ENCODE data around the gene FASN.

The FASN gene

DNA sequence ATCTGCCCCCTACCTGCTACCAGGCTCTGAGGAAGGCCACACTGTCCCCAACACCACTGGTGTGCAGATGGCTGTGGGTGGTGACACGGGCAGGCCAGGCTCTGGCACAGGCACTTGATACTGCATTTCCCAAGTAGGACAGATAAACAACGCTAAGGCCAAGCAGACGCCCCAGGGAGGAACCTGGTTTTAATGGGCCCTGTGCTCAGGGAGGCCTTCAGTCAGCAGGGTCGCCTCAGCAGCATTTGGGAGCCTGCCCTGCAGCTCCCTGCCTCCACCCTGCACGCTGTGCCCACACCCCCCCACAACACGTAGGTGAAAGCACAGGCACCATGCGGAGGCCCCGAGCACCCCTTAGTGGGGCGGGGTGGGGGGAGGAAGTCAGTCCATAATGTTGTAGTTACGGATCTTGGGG, 3.3 kb upstream of the FASN start:
- Histone ChIP-seq H3K4me3 (ENCODE audit: low read depth, low read length) (no peak overlapping the region), H3K27me3 (no peaks in the 10 kb centered on the region), H3K9me3 (peaks cover 4% of the 10 kb centered on the region; the same call in 1 of the 2 replicates), H3K36me3 (peaks cover 25% of the 10 kb centered on the region), H3K4me1 (peaks cover 39% of the 10 kb centered on the region)
- peak; percentile 55 for DNase-seq
- TF ChIP-seq, protein P1, sequence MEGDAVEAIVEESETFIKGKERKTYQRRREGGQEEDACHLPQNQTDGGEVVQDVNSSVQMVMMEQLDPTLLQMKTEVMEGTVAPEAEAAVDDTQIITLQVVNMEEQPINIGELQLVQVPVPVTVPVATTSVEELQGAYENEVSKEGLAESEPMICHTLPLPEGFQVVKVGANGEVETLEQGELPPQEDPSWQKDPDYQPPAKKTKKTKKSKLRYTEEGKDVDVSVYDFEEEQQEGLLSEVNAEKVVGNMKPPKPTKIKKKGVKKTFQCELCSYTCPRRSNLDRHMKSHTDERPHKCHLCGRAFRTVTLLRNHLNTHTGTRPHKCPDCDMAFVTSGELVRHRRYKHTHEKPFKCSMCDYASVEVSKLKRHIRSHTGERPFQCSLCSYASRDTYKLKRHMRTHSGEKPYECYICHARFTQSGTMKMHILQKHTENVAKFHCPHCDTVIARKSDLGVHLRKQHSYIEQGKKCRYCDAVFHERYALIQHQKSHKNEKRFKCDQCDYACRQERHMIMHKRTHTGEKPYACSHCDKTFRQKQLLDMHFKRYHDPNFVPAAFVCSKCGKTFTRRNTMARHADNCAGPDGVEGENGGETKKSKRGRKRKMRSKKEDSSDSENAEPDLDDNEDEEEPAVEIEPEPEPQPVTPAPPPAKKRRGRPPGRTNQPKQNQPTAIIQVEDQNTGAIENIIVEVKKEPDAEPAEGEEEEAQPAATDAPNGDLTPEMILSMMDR (IDR thresholded peaks at IDR 0.05; ENCODE audit: low read depth, low read length) = no peak

DNA sequence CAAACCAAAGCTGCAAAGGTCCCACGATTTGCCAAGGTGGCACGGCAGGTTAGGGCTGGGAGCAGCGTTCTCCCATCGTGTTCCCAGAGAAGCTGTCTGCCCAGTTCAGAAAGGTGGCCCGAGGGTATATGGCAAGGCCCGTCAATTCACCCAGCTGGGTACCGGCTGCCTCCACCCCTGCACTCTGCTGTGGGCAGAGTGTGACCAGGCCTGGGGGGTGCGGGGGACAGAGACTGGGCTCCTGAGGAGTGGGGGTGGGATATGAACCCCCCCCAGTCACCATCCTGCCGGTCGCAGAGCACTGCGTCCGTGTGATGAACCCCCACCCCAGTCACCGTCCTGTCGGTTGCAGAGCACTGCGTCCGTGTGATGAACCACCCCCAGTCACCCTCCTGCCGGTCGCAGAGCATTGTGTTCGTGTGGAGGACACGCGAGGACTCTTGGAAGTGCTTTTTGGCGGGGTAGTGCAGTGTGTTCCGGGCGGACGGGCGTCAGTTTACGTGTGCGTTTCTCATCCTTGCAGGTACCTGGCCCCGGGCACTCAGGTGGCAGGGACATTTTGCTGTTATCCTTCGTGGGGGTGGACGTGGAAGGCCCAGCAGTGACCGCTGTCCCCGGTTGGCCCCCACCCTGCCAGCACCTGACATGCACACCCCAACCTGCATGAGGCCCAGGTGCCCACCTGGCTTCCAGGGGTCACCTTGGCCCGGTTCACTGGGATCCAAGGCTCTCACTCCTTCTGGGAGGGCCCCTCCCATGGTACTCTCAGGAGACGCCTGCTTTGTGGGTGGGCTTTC, 2.7 kb upstream of the FASN start:
- peaks cover 32% of the 10 kb centered on the region for H3K4me1 ChIP-seq
- TF ChIP-seq, protein P1 (IDR thresholded peaks at IDR 0.05; ENCODE audit: low read depth, low read length) = no peak
- no peak overlapping the region for H3K4me3 ChIP-seq (ENCODE audit: low read depth, low read length)

DNA sequence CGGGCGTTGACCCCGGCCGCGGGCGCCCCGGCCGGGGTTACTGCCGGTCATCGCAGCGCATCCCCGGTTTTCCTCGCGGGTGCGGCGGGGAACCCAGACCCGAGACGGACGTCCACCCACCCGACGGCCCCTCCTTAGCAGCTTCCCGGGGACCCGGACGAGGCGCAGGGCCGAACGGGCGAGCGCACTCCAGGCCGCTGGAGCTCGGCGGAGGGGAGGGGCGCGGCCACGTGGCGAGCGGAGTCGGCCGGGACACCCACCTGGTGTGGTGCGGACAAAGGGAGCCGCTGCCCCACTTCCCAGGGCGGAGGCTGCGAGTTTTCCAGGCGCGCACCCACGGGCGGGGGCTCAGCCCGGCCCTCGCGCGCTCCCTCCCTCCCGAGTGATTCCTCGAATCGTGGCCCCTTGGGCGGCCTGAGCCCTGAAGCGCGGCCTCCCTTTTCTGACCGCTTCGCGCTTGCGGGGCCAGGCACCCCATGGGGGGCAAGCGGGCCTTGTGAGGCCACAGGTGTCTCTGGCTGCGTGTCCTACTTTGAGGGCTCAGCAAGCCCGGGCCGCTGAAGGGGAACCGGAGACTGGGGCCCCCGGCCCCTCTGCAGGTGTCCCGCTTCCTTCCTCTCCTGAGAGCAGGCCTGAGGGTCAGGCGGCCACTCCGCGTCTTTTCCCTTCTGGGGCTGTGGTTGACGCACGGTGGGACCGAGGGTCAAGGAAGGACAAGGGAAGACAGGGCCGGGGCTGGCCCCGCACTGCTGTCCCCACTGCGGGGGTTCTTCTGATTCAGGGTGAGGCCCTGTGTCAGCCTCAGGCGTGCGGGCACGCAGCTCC, 1.1 kb upstream of the FASN start:
- Histone ChIP-seq H3K4me1 (peaks cover 28% of the 10 kb centered on the region), H3K27me3 (no peaks in the 10 kb centered on the region), H3K4me3 (ENCODE audit: low read depth, low read length) (peak overlapping the region; percentile 51), H3K36me3 (peaks cover 43% of the 10 kb centered on the region), H3K9me3 (peaks cover 4% of the 10 kb centered on the region; the same call in 1 of the 2 replicates)
- DNase-seq = no peak
- TF ChIP-seq, protein P1 (IDR thresholded peaks at IDR 0.05; ENCODE audit: low read depth, low read length) = no peak

More for the DNA sequence above, 2.7 kb upstream of the FASN start:
- peaks cover 4% of the 10 kb centered on the region; the same call in 1 of the 2 replicates for H3K9me3 ChIP-seq
- H3K36me3 ChIP-seq = peaks cover 31% of the 10 kb centered on the region
- H3K27me3 ChIP-seq = no peaks in the 10 kb centered on the region
- DNase-seq = peak; percentile 22

DNA sequence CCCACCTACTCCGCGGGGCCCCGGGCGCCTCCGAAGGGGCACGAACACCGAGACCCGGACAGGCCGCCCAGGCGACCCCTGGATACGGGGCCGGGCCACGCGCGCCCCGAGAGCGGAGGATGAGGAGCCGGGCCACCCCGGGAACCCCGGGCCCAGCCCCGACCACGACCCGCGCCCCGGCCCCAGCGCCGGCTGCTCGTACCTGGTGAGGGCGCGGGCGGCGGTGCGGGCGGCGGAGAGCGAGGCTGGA, 192 bp downstream of the FASN start:
- H3K27me3 ChIP-seq = no peaks in the 10 kb centered on the region
- H3K4me1 ChIP-seq = peaks cover 21% of the 10 kb centered on the region
- TF ChIP-seq, protein P1 (IDR thresholded peaks at IDR 0.05; ENCODE audit: low read depth, low read length) = no peak
- H3K4me3 ChIP-seq (ENCODE audit: low read depth, low read length) = peak overlapping the region; percentile 89
- no peak for DNase-seq
- H3K36me3 ChIP-seq = peaks cover 55% of the 10 kb centered on the region
- H3K9me3 ChIP-seq = peaks cover 4% of the 10 kb centered on the region; the same call in 1 of the 2 replicates

DNA sequence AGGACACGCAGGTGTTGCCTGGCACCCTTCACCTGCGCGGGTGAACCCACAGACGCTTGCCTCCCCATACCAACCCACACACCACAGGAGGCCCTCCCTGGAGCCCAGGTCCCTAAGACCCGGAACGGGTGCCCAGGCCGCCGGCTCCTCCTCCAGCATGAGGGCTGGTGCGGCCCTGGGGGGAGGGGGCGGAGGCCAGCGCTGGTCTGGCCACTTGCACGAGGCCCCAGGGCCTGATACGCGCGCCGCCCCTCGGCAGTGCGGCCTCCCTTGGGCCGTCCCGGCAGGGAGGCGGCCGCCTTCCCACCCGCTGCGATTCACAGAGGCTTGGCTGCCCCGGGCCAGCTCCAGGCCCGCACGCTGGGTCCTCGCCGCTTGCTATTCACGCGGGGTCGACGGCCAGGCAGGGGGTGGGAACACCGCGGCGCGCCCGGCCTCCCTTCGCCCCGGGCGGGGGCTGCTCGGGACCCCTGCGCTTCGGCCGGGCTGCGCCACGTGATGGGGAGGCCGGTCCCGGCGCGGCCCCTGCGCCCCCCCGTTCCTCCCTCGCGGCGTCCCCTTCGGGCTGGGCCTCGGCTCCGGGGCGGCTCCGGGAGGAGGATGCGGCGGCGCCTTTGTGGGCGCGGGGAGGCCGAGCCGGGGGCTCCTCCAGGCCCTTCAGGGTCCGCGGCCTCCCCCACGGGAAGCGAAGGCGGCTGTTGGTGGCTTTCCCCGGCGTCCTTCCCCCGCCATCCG, 685 bp downstream of the FASN start:
- Histone ChIP-seq H3K36me3 (peaks cover 60% of the 10 kb centered on the region), H3K4me1 (peaks cover 21% of the 10 kb centered on the region)
- peak; percentile 71 for DNase-seq

More for the DNA sequence above, 685 bp downstream of the FASN start:
- TF ChIP-seq, protein P1 (IDR thresholded peaks at IDR 0.05; ENCODE audit: low read depth, low read length) = no peak
- peaks cover 4% of the 10 kb centered on the region; the same call in 1 of the 2 replicates for H3K9me3 ChIP-seq
- H3K4me3 ChIP-seq (ENCODE audit: low read depth, low read length) = peak overlapping the region; percentile 89
- no peaks in the 10 kb centered on the region for H3K27me3 ChIP-seq
